Measurements from ENCODE around the gene EEF2.

Gene EEF2

GRCh38 chr19:4028334-4029246 lies 43.3 kb upstream of the EEF2 start:
- Histone ChIP-seq H3K4me1 (ENCODE audit: control insufficient read depth in 5 of 5, insufficient read depth in 5 of 5, low read length in 5 of 5) (peaks cover 2 to 17% (median 13%) of the 10 kb centered on the region in 5 donors), H3K27ac (ENCODE audit: low read depth, low read length) (no peak overlapping the region), H3K36me3 (ENCODE audit: control insufficient read depth in 5 of 5, insufficient read depth in 5 of 5, low read length in 5 of 5) (peaks cover 0 to 72% (median 49%) of the 10 kb centered on the region in 5 donors), H3K9ac (ENCODE audit: low read length in 5 of 5) (no peak overlapping the region), H3K4me3 (ENCODE audit: low read depth in 1 of 5, low read length in 5 of 5) (no peak overlapping the region), H3K9me3 (ENCODE audit: control insufficient read depth in 5 of 5, low read length in 5 of 5) (no peaks in the 10 kb centered on the region), H3K27me3 (ENCODE audit: control insufficient read depth in 5 of 5, insufficient read depth in 4 of 5, low read length in 5 of 5) (no peaks in the 10 kb centered on the region)

GRCh38 chr19:4027146-4027545 lies 41.9 kb upstream of the EEF2 start:
- Histone ChIP-seq H3K9ac (ENCODE audit: low read length in 5 of 5) (no peak overlapping the region), H3K4me3 (ENCODE audit: low read depth in 1 of 5, low read length in 5 of 5) (no peak overlapping the region), H3K9me3 (ENCODE audit: control insufficient read depth in 5 of 5, low read length in 5 of 5) (peaks cover 0 to under 1% (median 0%) of the 10 kb centered on the region in 5 donors), H3K4me1 (ENCODE audit: control insufficient read depth in 5 of 5, insufficient read depth in 5 of 5, low read length in 5 of 5) (peaks cover 2 to 21% (median 13%) of the 10 kb centered on the region in 5 donors), H3K27ac (ENCODE audit: low read depth, low read length) (no peak overlapping the region), H3K36me3 (ENCODE audit: control insufficient read depth in 5 of 5, insufficient read depth in 5 of 5, low read length in 5 of 5) (peaks cover 0 to 59% (median 42%) of the 10 kb centered on the region in 5 donors), H3K27me3 (ENCODE audit: control insufficient read depth in 5 of 5, insufficient read depth in 4 of 5, low read length in 5 of 5) (no peaks in the 10 kb centered on the region)

GRCh38 chr19:4025317-4025716 lies 40.1 kb upstream of the EEF2 start:
- Histone ChIP-seq H3K36me3 (ENCODE audit: control insufficient read depth in 5 of 5, insufficient read depth in 5 of 5, low read length in 5 of 5) (peaks cover 0 to 42% (median 33%) of the 10 kb centered on the region in 5 donors), H3K9ac (ENCODE audit: low read length in 5 of 5) (no peak overlapping the region), H3K27me3 (ENCODE audit: control insufficient read depth in 5 of 5, insufficient read depth in 4 of 5, low read length in 5 of 5) (no peaks in the 10 kb centered on the region), H3K4me1 (ENCODE audit: control insufficient read depth in 5 of 5, insufficient read depth in 5 of 5, low read length in 5 of 5) (peaks cover 2 to 23% (median 12%) of the 10 kb centered on the region in 5 donors), H3K27ac (ENCODE audit: low read depth, low read length) (no peak overlapping the region), H3K9me3 (ENCODE audit: control insufficient read depth in 5 of 5, low read length in 5 of 5) (peaks cover 0 to 4% (median 0%) of the 10 kb centered on the region in 5 donors), H3K4me3 (ENCODE audit: low read depth in 1 of 5, low read length in 5 of 5) (no peak overlapping the region)

GRCh38 chr19:4023600-4024398 lies 38.5 kb upstream of the EEF2 start:
- peaks cover 0 to 4% (median 0%) of the 10 kb centered on the region in 5 donors for H3K9me3 ChIP-seq (ENCODE audit: control insufficient read depth in 5 of 5, low read length in 5 of 5)
- H3K27me3 ChIP-seq (ENCODE audit: control insufficient read depth in 5 of 5, insufficient read depth in 4 of 5, low read length in 5 of 5) = no peaks in the 10 kb centered on the region
- H3K27ac ChIP-seq (ENCODE audit: low read depth, low read length) = peak overlapping the region; percentile 57
- peak overlapping the region in 1 of 5 donors; percentile 14 for H3K9ac ChIP-seq (ENCODE audit: low read length in 5 of 5)
- H3K4me3 ChIP-seq (ENCODE audit: low read depth in 1 of 5, low read length in 5 of 5) = peak overlapping the region in 3 of 5 donors; percentile 28 to 40 (median 36)
- peaks cover 2 to 32% (median 17%) of the 10 kb centered on the region in 5 donors for H3K4me1 ChIP-seq (ENCODE audit: control insufficient read depth in 5 of 5, insufficient read depth in 5 of 5, low read length in 5 of 5)
- H3K36me3 ChIP-seq (ENCODE audit: control insufficient read depth in 5 of 5, insufficient read depth in 5 of 5, low read length in 5 of 5) = peaks cover 0 to 47% (median 25%) of the 10 kb centered on the region in 5 donors

- H3K27me3 ChIP-seq (ENCODE audit: control insufficient read depth in 5 of 5, insufficient read depth in 4 of 5, low read length in 5 of 5) = no peaks in the 10 kb centered on the region
- H3K9me3 ChIP-seq (ENCODE audit: control insufficient read depth in 5 of 5, low read length in 5 of 5) = peaks cover 0 to 4% (median 0%) of the 10 kb centered on the region in 5 donors
- H3K9ac ChIP-seq (ENCODE audit: low read length in 5 of 5) = no peak overlapping the region
- peaks cover 2 to 45% (median 32%) of the 10 kb centered on the region in 5 donors for H3K4me1 ChIP-seq (ENCODE audit: control insufficient read depth in 5 of 5, insufficient read depth in 5 of 5, low read length in 5 of 5)
- no peak overlapping the region for H3K4me3 ChIP-seq (ENCODE audit: low read depth in 1 of 5, low read length in 5 of 5)
- H3K36me3 ChIP-seq (ENCODE audit: control insufficient read depth in 5 of 5, insufficient read depth in 5 of 5, low read length in 5 of 5) = peaks cover 0 to 46% (median 18%) of the 10 kb centered on the region in 5 donors
- H3K27ac ChIP-seq (ENCODE audit: low read depth, low read length) = no peak overlapping the region
Measured at GRCh38 chr19:4019578-4019977, 34.3 kb upstream of the EEF2 start.

GRCh38 chr19:4018775-4019504 lies 33.7 kb upstream of the EEF2 start:
- H3K9ac ChIP-seq (ENCODE audit: low read length in 5 of 5) = no peak overlapping the region
- peaks cover 0 to 4% (median 0%) of the 10 kb centered on the region in 5 donors for H3K9me3 ChIP-seq (ENCODE audit: control insufficient read depth in 5 of 5, low read length in 5 of 5)
- peaks cover 0 to 46% (median 17%) of the 10 kb centered on the region in 5 donors for H3K36me3 ChIP-seq (ENCODE audit: control insufficient read depth in 5 of 5, insufficient read depth in 5 of 5, low read length in 5 of 5)
- no peak overlapping the region for H3K27ac ChIP-seq (ENCODE audit: low read depth, low read length)
- no peak overlapping the region for H3K4me3 ChIP-seq (ENCODE audit: low read depth in 1 of 5, low read length in 5 of 5)
- peaks cover 2 to 44% (median 32%) of the 10 kb centered on the region in 5 donors for H3K4me1 ChIP-seq (ENCODE audit: control insufficient read depth in 5 of 5, insufficient read depth in 5 of 5, low read length in 5 of 5)
- H3K27me3 ChIP-seq (ENCODE audit: control insufficient read depth in 5 of 5, insufficient read depth in 4 of 5, low read length in 5 of 5) = no peaks in the 10 kb centered on the region

GRCh38 chr19:4018140-4018613 lies 32.9 kb upstream of the EEF2 start:
- H3K9me3 ChIP-seq (ENCODE audit: control insufficient read depth in 5 of 5, low read length in 5 of 5) = peaks cover 0 to 4% (median 0%) of the 10 kb centered on the region in 5 donors
- peaks cover 0 to 36% (median 30%) of the 10 kb centered on the region in 5 donors for H3K4me1 ChIP-seq (ENCODE audit: control insufficient read depth in 5 of 5, insufficient read depth in 5 of 5, low read length in 5 of 5)
- H3K9ac ChIP-seq (ENCODE audit: low read length in 5 of 5) = no peak overlapping the region
- H3K27me3 ChIP-seq (ENCODE audit: control insufficient read depth in 5 of 5, insufficient read depth in 4 of 5, low read length in 5 of 5) = no peaks in the 10 kb centered on the region
- no peak overlapping the region for H3K27ac ChIP-seq (ENCODE audit: low read depth, low read length)
- no peak overlapping the region for H3K4me3 ChIP-seq (ENCODE audit: low read depth in 1 of 5, low read length in 5 of 5)
- H3K36me3 ChIP-seq (ENCODE audit: control insufficient read depth in 5 of 5, insufficient read depth in 5 of 5, low read length in 5 of 5) = peaks cover 0 to 49% (median 24%) of the 10 kb centered on the region in 5 donors

GRCh38 chr19:4016903-4017638 lies 31.8 kb upstream of the EEF2 start:
- H3K27me3 ChIP-seq (ENCODE audit: control insufficient read depth in 5 of 5, insufficient read depth in 4 of 5, low read length in 5 of 5) = no peaks in the 10 kb centered on the region
- no peak overlapping the region for H3K27ac ChIP-seq (ENCODE audit: low read depth, low read length)
- no peak overlapping the region for H3K4me3 ChIP-seq (ENCODE audit: low read depth in 1 of 5, low read length in 5 of 5)
- no peak overlapping the region for H3K9ac ChIP-seq (ENCODE audit: low read length in 5 of 5)
- peaks cover 0 to 3% (median 0%) of the 10 kb centered on the region in 5 donors for H3K9me3 ChIP-seq (ENCODE audit: control insufficient read depth in 5 of 5, low read length in 5 of 5)
- H3K4me1 ChIP-seq (ENCODE audit: control insufficient read depth in 5 of 5, insufficient read depth in 5 of 5, low read length in 5 of 5) = peaks cover 0 to 36% (median 29%) of the 10 kb centered on the region in 5 donors
- H3K36me3 ChIP-seq (ENCODE audit: control insufficient read depth in 5 of 5, insufficient read depth in 5 of 5, low read length in 5 of 5) = peaks cover 0 to 55% (median 31%) of the 10 kb centered on the region in 5 donors

- H3K4me1 ChIP-seq (ENCODE audit: control insufficient read depth in 5 of 5, insufficient read depth in 5 of 5, low read length in 5 of 5) = peaks cover 0 to 36% (median 29%) of the 10 kb centered on the region in 5 donors
- H3K4me3 ChIP-seq (ENCODE audit: low read depth in 1 of 5, low read length in 5 of 5) = no peak overlapping the region
- no peaks in the 10 kb centered on the region for H3K9me3 ChIP-seq (ENCODE audit: control insufficient read depth in 5 of 5, low read length in 5 of 5)
- no peak overlapping the region for H3K27ac ChIP-seq (ENCODE audit: low read depth, low read length)
- H3K36me3 ChIP-seq (ENCODE audit: control insufficient read depth in 5 of 5, insufficient read depth in 5 of 5, low read length in 5 of 5) = peaks cover 0 to 55% (median 31%) of the 10 kb centered on the region in 5 donors
- H3K9ac ChIP-seq (ENCODE audit: low read length in 5 of 5) = no peak overlapping the region
- no peaks in the 10 kb centered on the region for H3K27me3 ChIP-seq (ENCODE audit: control insufficient read depth in 5 of 5, insufficient read depth in 4 of 5, low read length in 5 of 5)
Measured at GRCh38 chr19:4016486-4016885, 31.2 kb upstream of the EEF2 start.
